GM21515 (cell line): ENCODE measurements around the gene CGB3.
"Not testable (repeated sequence)": the region's sequence is repeated elsewhere in the genome, so short reads cannot be mapped to it uniquely, and the experiment has no call there.

Source experiments
- ATAC-seq: cut with Tn5 transposase; IDR thresholded peaks from one replicate; pipeline ENCODE4 v1.9.1; 2021; ENCODE audit not compliant: unreplicated experiment

The CGB3 gene

DNA sequence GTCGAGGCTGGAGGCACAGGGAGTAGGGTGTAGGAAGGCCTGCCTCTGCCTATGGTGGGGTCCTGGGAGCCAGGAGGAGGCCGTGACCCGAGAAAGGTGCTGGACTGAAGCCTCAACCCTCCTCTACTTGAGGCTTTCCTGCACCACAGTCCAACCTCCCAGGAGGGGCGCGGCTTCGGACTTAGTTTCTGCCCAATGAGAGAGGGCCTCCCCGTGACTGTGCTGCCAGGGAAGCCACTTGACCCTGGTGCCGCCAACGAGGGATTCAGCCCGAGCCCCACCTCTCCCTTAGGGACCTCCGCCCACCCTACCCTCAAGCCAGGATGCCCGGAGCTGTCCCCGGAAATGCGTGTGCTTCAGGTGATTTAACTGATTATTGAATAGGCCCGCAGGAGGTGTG is at the start of gene CGB3:
Gene CGB3, minus strand, starts transcription at position 101 of the 400 bp plus-strand sequence. CDS start 362 bp downstream, outside the sequence.
- not testable (repeated sequence) for ATAC-seq

DNA sequence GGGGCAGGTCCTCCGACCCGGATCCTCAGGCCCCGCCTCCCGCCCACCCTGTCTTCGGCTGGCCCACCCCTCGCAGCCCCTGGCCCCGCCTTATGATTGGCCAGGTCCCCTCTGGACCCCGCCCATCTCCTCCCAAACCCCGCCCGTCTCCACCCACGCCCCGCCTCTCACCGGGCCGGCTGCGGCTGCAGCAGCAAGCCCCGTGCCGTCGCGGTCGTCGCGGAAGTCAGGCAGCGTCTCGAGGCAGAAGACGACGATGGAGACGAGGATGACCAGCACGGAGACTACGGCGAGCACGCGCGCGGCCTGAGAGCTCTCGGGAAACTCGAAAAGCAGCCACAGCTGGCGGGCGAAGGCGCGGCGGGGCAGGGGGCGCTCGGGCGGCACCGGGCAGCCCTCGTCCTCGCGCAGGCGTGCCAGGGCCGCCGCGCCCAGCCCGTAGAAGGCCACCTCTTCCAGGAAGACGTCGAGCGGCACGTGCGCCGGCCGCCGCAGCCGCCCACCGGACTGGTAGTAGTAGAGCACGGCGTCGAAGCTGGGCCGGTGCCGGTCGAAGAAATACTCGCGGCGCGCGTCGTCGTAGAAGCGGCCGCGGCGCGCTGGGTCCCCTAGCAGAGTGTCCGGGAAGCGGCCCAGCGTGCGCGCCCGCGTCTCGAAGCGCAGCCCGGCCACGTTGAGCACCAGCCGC is 47.9 kb upstream of the CGB3 start:
- no peak for ATAC-seq

DNA sequence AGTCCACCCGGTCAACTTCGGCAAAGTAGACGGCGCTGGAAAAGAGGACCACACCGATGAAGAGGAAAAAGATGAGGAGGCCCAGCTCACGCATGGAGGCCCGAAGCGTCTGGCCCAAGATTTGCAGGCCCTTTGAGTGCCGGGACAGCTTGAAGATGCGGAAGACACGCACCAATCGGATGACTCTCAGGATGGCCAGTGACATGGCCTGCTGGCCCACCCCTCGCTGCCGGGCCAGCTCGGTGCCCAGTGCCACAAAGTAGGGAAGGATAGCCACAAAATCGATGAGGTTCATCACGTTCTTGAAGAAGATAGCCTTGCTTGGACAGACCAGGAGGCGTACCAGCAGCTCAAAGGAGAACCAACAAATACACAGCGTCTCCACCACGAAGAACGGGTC is 46.3 kb upstream of the CGB3 start:
- no peak for ATAC-seq

DNA sequence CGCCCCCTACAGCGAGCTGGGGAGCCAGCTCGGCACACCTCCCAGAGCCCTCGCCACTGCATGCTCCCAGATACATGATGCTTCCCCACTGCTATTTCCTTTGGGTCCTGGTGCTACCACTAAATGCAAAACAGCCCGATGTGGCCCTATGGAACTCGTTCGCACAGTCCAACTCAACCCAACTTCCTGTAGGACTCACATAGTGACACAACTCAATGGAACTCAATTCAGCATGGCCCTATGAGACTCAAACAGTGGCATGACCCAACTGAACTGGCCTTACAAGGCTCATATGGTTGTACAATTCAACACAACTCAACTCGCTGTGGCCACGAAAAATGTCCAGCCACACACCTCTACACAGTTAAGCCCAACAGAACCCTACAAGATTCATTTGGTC is 44.9 kb upstream of the CGB3 start:
- no peak for ATAC-seq

DNA sequence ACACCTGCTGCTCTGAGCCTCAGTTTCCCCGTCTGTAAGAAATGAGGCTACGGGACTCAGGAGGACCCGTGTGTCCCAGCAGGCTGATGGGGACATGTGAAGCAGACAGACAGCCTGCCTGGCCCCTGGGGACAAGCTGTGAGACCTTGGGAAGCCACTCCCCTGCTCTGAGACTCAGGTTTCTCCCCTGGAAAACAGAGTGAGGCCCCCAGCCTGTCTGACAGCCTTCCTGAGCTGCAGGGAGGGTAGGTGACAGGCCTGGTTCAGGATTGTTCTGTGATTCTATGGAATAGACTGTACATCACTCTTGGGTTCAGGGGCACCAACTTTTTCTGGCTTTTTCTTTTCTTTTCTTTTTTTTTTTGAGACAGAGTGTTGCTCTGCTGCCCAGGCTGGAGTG is 43.4 kb upstream of the CGB3 start:
- ATAC-seq = no peak

DNA sequence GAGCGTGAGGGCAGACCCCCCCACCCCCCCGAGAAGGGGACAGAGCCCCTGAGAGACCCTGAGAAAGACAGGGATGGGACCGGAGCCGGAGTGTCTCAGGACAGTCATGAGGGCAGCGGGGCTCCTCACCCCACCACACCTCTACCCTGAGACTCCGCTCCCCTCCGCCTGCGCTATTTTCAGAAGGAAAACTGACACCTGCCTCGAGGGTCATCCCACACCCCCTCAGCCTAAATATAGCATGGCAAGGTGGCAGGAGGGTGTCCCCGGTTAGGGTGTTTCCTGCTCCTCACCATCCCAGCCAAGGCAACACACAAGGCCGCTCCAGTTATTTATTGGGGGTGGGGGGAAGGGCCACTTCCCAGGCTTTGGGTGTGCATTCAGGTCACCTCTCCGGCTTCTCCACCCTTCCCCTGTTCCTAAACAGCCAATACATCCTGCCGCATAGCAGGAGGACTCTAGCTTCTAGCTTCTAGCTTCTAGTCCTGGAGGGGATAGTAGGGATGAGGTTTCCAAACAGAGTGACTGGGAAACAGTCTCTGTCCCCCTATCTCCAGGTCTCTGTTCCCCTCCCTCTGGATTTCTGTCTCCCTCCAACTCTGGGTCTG is 41.9 kb upstream of the CGB3 start:
- no peak for ATAC-seq

DNA sequence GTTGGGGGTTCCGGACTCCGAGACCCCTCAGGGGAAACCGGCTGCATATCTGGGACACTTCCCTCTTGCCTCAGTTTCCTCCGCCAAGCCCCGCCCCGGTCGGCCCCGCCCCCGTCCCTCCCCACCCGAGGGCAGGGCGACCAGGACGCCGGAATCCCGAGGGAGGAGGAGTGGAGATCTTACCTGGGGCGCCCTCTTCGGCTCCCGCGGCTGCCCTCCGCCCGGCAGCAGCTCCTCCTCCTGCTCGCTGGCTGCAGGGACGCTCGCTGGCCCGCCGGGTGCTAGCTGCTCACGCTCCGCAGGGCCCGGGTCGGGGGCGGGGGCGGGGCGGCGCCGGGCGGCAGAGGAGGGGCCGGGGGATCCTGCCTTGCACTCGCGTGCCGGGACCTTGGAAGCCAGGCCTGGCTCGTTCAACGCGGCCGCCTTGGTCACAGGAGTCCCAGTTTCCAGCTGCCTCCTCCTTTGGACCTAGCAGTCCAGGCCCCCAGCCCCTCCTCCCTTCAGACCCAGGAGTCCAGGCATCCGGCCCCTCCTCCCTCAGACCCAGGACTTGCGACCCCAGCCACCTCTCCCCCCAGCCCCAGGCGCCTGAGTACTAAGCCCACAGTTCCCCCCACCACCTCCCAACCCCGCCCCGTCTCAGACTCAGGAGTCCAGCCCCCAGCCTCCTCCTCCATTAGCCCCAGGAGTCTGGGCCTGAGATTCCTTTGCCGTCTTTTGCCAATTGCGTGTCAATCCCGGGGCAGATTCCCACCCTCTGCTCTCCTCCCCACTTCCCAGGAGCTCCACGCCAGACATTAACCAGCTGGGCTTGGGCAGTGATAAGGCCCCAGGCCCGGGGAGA is 40.9 kb upstream of the CGB3 start, which contains the start of gene NTF4:
Gene NTF4, minus strand, starts transcription at position 51 of the 844 bp plus-strand sequence. CDS start 2,821 bp downstream, outside the sequence.
- no peak for ATAC-seq

DNA sequence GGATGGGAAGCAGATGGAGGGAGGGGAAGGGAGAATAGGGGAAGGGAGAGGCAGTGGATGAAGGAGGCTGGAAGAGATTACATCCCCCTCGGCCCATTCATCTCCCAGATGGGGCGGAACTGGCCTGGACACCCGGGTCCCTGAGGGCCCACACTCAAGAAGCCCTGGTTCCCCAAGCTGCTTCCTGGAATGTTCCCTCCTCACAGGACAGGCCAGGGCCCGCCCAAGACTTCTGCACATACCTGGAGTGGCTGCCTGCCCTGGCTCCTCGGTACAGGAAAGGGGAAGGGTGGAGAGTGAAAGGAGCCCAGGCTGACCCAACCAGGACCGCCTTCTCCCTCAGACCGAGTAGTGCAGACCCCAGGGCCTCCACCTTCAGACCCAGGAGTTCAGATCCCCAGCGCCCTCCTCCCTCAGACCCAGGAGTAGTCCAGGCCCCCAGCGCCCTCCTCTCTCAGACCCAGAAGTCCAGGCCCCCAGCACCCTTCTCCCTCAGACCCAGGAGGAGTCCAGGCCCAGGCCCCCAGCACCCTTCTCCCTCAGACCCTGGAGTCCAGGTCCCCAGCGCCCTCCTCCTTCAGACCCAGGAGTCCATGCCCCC is 40.0 kb upstream of the CGB3 start:
- ATAC-seq = no peak

DNA sequence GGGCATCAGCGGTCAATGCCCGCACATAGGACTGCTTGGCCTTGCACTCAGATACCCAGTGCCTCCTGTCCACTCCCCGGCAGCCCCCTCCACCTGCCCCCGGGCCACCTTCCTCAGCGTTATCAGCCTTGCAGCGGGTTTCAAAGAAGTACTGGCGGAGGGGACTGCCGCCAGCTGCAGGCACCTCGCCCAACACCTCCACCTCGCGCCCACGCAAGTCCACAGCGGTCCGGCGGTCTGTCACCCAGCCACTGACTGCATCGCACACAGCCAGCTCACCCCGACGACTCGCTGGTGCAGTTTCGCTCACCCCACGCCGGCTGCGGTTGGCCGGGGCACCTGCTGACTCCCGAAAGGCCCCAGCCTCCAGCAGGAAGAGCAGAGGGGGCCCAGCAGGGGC is 37.3 kb upstream of the CGB3 start:
- no peak for ATAC-seq

DNA sequence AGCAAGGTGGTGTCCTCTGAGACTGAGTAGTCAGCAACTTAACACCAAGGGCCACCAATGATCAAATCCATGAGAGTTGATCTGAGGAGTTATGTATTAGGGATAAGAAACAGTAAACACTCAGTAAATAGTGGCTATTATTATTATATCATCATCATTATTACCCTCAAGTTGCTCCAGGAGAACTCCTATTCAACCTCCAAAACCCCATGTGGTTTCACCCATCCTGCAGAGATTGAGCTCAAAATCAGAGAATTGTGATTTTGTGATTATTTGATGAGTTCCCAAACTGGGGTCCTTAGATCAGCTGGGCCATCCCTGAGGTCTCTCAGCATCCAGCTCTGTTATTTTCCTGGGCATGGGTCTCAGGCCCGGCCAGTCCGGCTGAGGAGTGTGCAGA is 36.9 kb upstream of the CGB3 start:
- ATAC-seq = no peak

DNA sequence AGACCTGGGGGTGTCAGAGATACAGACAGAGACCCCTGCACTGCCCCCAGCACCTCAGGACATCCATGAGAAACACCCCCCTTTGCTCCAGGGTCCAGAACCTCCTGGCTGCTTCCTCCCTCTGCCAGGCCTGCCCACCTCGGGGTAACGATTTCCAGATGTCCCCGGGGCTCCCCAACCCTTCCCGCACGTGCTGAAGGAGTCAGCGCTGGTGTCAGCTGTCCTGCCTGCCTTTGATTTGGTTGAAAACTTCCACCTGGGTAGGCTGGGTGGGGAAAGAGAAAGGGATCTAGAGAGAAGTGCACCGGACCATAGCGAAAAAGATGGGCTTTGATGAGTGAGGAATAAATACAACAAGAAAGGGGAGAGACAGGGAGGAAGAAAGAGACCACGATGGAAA is 34.9 kb upstream of the CGB3 start:
- no peak for ATAC-seq

DNA sequence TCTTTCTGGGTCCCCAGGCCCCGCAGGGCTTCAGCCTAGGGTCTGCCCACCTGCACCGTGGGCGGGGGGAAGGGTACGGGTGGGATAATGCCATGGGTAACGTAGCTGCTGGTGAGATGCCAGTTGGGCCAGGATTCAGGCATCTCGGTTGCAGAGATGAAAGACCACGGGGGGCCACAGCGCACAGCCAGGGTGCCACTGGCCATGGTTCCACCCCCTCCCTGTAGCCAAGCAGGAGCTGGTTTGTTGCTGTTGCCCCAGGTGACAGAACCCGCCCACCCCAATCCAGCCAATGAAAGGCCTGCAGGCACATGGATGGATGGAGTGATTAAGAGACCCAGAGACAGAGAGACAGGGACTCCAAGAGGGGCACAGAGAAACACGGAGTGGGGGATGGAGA is 34.4 kb upstream of the CGB3 start:
- no peak for ATAC-seq

DNA sequence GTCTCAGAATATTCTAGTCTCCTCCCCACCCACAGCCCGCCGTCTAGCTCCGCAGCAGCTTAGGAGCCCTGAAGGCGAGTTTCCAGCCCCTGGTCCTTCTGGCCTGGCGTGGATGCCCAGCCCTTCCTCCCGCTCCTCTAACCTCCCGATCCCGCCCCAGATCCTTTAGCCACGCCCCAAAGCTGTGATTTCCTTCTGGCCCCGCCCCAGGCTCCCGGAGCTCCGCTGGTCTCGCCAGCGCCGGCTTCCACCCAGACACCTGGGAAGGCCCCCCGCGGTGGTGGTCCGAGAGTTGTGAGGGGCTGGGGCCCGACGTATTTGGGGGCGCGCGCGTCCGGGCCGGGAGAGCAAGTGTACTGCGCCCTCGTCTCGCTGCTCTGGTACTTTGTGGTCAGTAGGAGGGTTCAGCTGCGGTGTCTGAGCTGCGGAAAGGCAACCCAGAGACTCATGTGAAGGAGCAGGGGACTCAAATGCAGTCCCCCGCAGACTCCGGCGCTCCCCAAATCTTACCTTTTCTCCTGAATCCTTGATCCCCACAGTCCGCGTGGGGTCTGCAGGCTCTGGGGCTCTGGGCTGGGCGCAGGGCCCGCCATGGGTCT is 33.6 kb upstream of the CGB3 start, which contains the start of gene CGB7:
Gene CGB7, minus strand, starts transcription at position 114 of the 599 bp plus-strand sequence. CDS start 2,374 bp downstream, outside the sequence.
- ATAC-seq = no peak

DNA sequence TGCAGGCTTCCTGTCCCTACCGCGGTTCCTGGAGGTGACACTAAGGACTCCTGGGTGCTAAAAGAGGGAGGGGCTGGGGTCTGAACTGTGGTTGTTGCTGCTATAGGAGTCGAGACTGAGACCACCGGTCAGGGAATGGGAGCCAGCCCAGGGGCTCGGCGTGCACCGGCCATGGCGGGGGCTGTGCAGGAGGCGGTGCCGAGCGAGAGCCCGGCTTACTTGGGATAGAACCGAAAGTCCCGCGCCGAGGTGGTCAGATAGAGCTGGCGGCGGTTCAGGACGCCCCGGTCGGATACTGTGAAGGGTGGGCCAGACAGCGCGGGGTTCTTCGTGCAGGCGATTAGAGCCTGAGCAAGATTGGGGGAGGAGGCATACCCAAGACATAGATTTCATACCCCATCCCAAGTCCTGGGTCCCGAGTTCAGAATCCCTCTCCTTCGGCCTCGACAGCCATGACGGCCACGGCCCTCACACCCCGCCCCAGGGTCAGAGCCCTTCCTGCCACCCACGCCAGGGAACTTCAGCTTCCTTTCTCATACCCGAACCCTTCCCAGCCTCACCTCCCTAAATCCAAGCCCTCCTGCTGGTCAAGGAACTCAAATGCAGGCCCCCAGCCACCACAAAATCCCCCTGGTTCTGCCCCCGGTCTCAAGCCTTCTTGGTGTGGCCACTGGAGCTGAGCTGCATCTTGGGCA is 32.9 kb upstream of the CGB3 start:
- ATAC-seq = not testable (repeated sequence)

DNA sequence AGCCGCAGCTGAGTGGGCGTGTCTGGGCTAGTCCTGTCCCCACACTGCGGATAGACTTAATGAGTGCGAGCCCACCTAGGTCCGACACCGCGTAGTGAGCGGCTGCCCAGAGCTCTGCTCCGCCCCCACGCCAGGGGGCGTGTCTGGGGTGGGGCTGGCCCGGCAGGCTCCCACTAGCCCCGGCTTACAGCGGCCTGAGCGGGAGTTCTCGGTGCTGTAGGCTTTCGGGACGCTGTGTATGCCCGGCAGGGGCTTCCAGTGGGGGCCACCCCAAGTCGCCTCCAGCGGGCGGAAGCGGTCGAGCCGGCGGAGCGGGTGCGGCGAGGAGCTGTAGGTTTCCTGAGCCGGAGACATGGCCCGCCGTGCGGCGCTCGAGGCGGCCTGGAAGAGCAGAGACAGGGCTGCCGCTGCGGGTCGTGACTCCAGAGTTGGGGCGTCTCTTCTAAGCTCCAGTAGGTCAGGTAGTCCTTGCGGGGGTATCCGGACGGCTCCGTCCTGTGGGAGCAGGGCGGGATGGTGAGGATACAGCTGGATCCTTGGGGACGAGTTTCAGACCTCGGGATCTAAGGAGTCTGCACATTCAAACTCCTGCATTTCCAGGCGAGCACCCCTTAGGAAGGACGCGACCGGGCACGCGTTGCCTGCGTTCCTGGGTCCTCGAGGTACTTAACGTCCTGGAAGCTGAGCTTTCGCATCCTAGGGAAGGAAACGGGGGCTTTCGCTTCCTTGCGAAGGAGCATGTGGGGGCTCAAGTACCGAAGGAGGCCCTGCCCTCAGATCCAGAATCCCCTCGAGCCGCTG is 32.2 kb upstream of the CGB3 start:
- no peak for ATAC-seq

DNA sequence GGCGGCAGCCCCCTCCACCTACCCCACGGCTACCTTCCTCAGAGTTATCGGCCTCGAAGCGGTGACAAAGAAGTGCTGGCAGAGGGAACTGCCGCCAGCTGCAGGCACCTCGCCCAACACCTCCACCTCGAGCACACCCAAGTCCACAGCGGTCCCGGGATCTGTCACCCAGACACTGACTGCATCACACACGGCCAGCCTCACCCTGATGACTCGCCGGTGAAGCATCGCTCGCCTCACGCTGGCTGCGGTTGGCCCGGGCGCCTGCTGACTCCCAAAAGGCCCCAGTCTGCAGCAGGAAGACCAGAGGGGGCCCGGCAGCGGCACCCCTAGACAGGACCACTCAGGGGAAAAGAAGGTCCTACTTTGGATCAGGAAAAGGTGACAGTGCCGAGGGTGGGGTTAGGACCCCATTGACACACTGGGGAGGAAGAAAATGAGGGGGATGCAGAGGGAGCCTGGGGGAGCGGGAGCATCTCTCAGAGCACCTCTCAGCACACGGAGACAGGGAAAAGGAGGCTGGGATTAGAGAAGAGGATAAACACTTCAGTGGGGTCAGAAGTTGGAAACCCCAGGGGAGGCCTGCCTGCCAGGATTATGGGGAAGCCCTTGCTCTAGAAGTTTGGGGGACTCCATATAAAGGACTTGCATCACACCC is 26.4 kb upstream of the CGB3 start:
- ATAC-seq = not testable (repeated sequence)

DNA sequence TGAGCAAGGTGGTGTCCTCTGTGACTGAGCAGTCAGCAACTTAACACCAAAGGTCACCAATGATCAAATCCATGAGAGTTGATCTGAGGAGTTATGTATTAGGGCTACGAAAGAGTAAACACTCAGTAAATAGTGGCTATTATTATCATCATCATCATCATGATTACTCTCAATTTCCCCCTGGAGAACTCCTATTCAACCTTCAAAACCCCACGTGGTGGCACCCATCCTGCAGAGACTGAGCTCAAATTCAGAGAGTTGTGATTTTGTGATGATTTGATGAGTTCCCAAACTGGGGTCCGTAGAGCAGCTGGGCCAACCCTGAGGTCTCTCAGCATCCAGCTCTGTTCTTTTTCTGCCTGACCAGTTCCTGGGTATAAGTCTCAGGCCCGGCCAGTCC is 25.7 kb upstream of the CGB3 start:
- not testable (repeated sequence) for ATAC-seq

DNA sequence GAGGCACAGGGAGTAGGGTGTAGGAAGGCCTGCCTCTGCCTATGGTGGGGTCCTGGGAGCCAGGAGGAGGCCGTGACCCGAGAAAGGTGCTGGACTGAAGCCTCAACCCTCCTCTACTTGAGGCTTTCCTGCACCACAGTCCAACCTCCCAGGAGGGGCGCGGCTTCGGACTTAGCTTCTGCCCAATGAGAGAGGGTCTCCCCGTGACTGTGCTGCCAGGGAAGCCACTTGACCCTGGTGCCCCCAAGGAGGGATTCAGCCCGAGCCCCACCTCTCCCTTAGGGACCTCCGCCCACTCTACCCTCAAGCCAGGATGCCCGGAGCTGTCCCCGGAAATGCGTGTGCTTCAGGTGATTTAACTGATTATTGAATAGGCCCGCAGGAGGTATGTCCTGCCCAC is 24.9 kb upstream of the CGB3 start, which contains the start of gene CGB8:
Gene CGB8, minus strand, starts transcription at position 101 of the 400 bp plus-strand sequence. CDS start 372 bp downstream, outside the sequence.
- not testable (repeated sequence) for ATAC-seq

DNA sequence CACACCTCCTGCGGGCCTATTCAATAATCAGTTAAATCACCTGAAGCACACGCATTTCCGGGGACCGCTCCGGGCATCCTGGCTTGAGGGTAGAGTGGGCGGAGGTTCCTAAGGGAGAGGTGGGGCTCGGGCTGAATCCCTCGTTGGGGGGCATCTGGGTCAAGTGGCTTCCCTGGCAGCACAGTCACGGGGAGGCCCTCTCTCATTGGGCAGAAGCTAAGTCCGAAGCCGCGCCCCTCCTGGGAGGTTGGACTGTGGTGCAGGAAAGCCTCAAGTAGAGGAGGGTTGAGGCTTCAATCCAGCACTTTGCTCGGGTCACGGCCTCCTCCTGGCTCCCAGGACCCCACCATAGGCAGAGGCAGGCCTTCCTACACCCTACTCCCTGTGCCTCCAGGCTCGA is 19.4 kb upstream of the CGB3 start, which contains the start of gene CGB5:
Gene CGB5, plus strand, starts transcription at position 301 of the 400 bp plus-strand sequence. CDS start 362 bp downstream, outside the sequence.
- not testable (repeated sequence) for ATAC-seq
